ENCODE results near the gene SNRNP25.
"Not testable (repeated sequence)": the region's sequence is repeated elsewhere in the genome, so short reads cannot be mapped to it uniquely, and the experiment has no call there.

SNRNP25 gene

GRCh38 chr16:53346-54236, at the start of gene SNRNP25, which contains the start of gene POLR3K:
Gene SNRNP25 (plus strand): TSS chr16:53828. CDS start chr16:54017, 189 bp downstream.
Gene POLR3K (minus strand): TSS chr16:53608. CDS start chr16:53586, 22 bp downstream.
- peak; percentile 99 for DNase-seq

- no peak for DNase-seq
Observed at GRCh38 chr16:9903-10665, 43.5 kb upstream of the SNRNP25 start.

- not testable (repeated sequence) for DNase-seq
Observed at GRCh38 chr16:10772-11171, 42.9 kb upstream of the SNRNP25 start.

GRCh38 chr16:17062-17765, 36.4 kb upstream of the SNRNP25 start:
- not testable (repeated sequence) for DNase-seq

- DNase-seq = not testable (repeated sequence)
Observed at GRCh38 chr16:20886-21285, 32.7 kb upstream of the SNRNP25 start.

GRCh38 chr16:24151-24550, 29.5 kb upstream of the SNRNP25 start:
- not testable (repeated sequence) for DNase-seq

GRCh38 chr16:25926-26348, 27.7 kb upstream of the SNRNP25 start:
- not testable (repeated sequence) for DNase-seq

- DNase-seq = not testable (repeated sequence)
Observed at GRCh38 chr16:30627-31026, 23.0 kb upstream of the SNRNP25 start.

- DNase-seq = not testable (repeated sequence)
Observed at GRCh38 chr16:33154-33876, 20.3 kb upstream of the SNRNP25 start.

- DNase-seq = no peak
Observed at GRCh38 chr16:33877-34647, 19.6 kb upstream of the SNRNP25 start.

GRCh38 chr16:34648-34987, 19.0 kb upstream of the SNRNP25 start:
- no peak for DNase-seq

- no peak for DNase-seq
Observed at GRCh38 chr16:35011-35677, 18.5 kb upstream of the SNRNP25 start.

- no peak for DNase-seq
Observed at GRCh38 chr16:35678-36305, 17.8 kb upstream of the SNRNP25 start.

- DNase-seq = no peak
Observed at GRCh38 chr16:36336-36984, 17.2 kb upstream of the SNRNP25 start.

- DNase-seq = no peak
Observed at GRCh38 chr16:37511-37910, 16.1 kb upstream of the SNRNP25 start.

GRCh38 chr16:38206-38605, 15.4 kb upstream of the SNRNP25 start:
- DNase-seq = not testable (repeated sequence)

GRCh38 chr16:38941-39892, 14.4 kb upstream of the SNRNP25 start:
- DNase-seq = no peak

GRCh38 chr16:41439-42068, 12.1 kb upstream of the SNRNP25 start:
- DNase-seq = no peak
